Neural progenitor cell (in vitro differentiated cells): ENCODE measurements around the gene MATN1.

Experiments
- CTCF ChIP-seq: fragments of 200-600 bp; sonication (generic); IDR thresholded peaks from 2 replicates; pipeline ENCODE4 v1.5.1; 2017; ENCODE audit warnings: antibody characterized with exemption, mild to moderate bottlenecking
- EZH2phosphoT487 ChIP-seq: fragments of 200-600 bp; sonication (generic); IDR thresholded peaks from 2 replicates; pipeline ENCODE4 v1.6.1; 2017; ENCODE audit warnings: antibody characterized with exemption

DNA sequence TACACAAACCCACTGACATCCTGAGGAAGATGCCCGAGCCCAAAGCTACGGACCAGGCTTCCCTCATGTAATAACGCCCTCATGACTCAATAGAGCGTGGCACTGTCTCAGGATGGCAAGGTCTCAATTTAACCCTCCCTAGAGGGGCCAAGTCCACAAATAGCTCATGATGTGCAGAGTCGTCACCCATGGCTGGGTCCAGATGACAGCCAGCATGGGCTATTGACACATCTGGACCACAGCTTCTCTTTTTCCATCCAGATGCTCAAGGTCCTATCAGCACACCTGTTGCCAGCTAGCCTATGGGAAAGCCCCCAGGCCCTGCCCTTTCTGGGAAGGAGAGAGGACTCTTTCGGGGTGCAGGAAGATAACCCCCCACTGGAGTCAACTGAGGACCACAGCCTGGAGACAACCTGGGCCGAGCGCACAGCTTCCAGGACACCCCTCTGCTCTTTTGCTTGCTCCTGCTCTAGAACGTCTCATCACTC lies 31.3 kb upstream of the MATN1 start:
- no peak for TF ChIP-seq EZH2phosphoT487
- no peak for TF ChIP-seq CTCF
